ENCODE results near the gene CPLX1. TPM values are rescaled to one million over a fixed set of nuclear protein-coding genes. Genes with fewer than 3 reads are reported as not detected.
A peak's percentile ranks its signal among the peaks of the same experiment; 100 is the strongest.

CPLX1 gene
- total RNA-seq, 1 experiment from 2014 or later = 14.5 TPM

DNA sequence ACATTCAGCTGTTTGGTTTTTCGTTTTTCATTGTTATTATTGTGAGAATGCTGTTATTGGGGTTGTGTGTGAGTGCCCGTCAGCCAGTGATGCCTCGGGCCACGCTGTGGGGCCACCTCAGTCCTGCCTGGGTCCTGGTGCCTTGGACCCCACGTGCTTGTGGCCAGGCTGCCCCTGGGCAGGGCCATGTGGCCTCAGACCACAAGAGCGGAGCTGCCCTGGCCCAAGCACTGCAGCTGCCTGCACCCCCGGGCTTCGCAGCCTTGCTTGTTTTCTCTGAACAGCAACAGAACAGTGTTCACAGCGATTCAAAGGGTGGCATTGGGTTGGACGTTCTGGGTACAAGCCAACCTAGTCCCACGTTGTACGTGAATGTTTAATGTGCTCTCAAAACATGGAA is 56.9 kb downstream of the CPLX1 start:
- ChIA-PET POLR2A (no interaction called here), RAD21 (ENCODE audit: low non-redundant PET in 1 of 2, low total read pairs in 2 of 2, uncharacterized antibody in 2 of 2, unreplicated experiment in 2 of 2) (no interaction called here), CTCF (no interaction called here)
- Histone ChIP-seq H3K9me2 (ENCODE audit: insufficient read depth) (no peaks in the 10 kb centered on the region), H3K9ac (ENCODE audit: low read length) (no peak overlapping the region), H2AFZ (ENCODE audit: low read depth, low read length, poor library complexity, severe bottlenecking) (no peak overlapping the region), H3K79me2 (ENCODE audit: insufficient read depth, low read length) (peaks cover 48% of the 10 kb centered on the region), H3K4me1 (ENCODE audit: control insufficient read depth in 1 of 2, insufficient read depth in 2 of 2, low read length in 2 of 2) (no peaks in the 10 kb centered on the region; a peak in 1 of 4 replicates), H3K4me2 (ENCODE audit: low read length) (no peak overlapping the region), H3K4me3 (replicated peaks in 1 of 2; ENCODE audit: low read depth in 1 of 2, low read length in 2 of 2) (no peak overlapping the region), H3K27ac (ENCODE audit: low read depth, low read length) (no peak overlapping the region), H3K36me3 (ENCODE audit: control insufficient read depth in 1 of 2, insufficient read depth in 2 of 2, low read length in 2 of 2) (peaks cover 21 to 26% of the 10 kb centered on the region in 2 experiments), H3K9me3 (ENCODE audit: control insufficient read depth in 1 of 2, insufficient read depth in 1 of 2, low read depth in 1 of 2, low read length in 2 of 2) (no peaks in the 10 kb centered on the region), H4K20me1 (ENCODE audit: insufficient read depth) (peaks cover 5% of the 10 kb centered on the region; the same call in 1 of the 2 replicates), H3K27me3 (ENCODE audit: insufficient read depth, low read length) (no peaks in the 10 kb centered on the region)
- DNase-seq (ENCODE audit: low read depth, low spot score) (no peak), ATAC-seq (no peak)
- TF ChIP-seq, protein P1, sequence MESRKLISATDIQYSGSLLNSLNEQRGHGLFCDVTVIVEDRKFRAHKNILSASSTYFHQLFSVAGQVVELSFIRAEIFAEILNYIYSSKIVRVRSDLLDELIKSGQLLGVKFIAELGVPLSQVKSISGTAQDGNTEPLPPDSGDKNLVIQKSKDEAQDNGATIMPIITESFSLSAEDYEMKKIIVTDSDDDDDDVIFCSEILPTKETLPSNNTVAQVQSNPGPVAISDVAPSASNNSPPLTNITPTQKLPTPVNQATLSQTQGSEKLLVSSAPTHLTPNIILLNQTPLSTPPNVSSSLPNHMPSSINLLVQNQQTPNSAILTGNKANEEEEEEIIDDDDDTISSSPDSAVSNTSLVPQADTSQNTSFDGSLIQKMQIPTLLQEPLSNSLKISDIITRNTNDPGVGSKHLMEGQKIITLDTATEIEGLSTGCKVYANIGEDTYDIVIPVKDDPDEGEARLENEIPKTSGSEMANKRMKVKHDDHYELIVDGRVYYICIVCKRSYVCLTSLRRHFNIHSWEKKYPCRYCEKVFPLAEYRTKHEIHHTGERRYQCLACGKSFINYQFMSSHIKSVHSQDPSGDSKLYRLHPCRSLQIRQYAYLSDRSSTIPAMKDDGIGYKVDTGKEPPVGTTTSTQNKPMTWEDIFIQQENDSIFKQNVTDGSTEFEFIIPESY (IDR thresholded peaks at IDR 0.05; ENCODE audit: extremely low read depth, insufficient replicate concordance, low read length) = no peak
- TF ChIP-seq TCF7L2 (IDR thresholded peaks at IDR 0.05; ENCODE audit: borderline replicate concordance, extremely low read depth, insufficient read depth, insufficient read length) = no peak
- TF ChIP-seq, protein P2, sequence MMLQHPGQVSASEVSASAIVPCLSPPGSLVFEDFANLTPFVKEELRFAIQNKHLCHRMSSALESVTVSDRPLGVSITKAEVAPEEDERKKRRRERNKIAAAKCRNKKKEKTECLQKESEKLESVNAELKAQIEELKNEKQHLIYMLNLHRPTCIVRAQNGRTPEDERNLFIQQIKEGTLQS (IDR thresholded peaks at IDR 0.05) = no peak
- intact Hi-C loops (cut with micrococcal nuclease) = loop anchor here (10.0 kb wide), 1 partner anchor 216 kb away; the partner anchor contains the start of gene IDUA
- BruUV-seq (replicated peaks) = no TSS peak

DNA sequence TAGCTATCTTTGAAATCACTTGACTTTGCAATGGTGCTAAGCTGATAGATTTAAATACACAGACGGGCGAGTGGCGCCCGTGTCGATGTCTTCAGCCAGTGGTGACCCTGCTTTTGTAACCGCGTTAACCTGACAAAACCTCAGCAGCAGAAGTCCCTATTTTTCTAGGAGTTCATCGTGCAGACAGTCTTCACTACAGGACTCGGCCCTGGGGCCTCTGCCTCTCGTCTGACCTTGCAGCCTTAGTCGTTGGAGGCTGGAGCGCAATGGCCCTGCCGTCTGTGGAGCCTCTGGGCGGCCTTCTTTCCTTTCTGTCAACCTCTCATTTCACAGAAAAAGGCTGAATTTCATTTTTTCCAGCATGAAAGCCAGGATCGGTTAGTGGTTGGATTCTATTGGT is 57.9 kb downstream of the CPLX1 start:
- H3K79me2 ChIP-seq (ENCODE audit: insufficient read depth, low read length) = peaks cover 40% of the 10 kb centered on the region
- H3K9ac ChIP-seq (ENCODE audit: low read length) = no peak overlapping the region
- no peaks in the 10 kb centered on the region; a peak in 1 of 4 replicates for H3K4me1 ChIP-seq (ENCODE audit: control insufficient read depth in 1 of 2, insufficient read depth in 2 of 2, low read length in 2 of 2)
- H3K27ac ChIP-seq (ENCODE audit: low read depth, low read length) = no peak overlapping the region
- no peaks in the 10 kb centered on the region for H3K9me2 ChIP-seq (ENCODE audit: insufficient read depth)
- DNase-seq (ENCODE audit: low read depth, low spot score) = no peak
- no TSS peak for BruUV-seq (replicated peaks)
- no peaks in the 10 kb centered on the region for H3K9me3 ChIP-seq (ENCODE audit: control insufficient read depth in 1 of 2, insufficient read depth in 1 of 2, low read depth in 1 of 2, low read length in 2 of 2)
- H2AFZ ChIP-seq (ENCODE audit: low read depth, low read length, poor library complexity, severe bottlenecking) = no peak overlapping the region
- H3K36me3 ChIP-seq (ENCODE audit: control insufficient read depth in 1 of 2, insufficient read depth in 2 of 2, low read length in 2 of 2) = peaks cover 27 to 33% of the 10 kb centered on the region in 2 experiments
- ATAC-seq = no peak
- H4K20me1 ChIP-seq (ENCODE audit: insufficient read depth) = peaks cover 5% of the 10 kb centered on the region; the same call in 1 of the 2 replicates
- intact Hi-C loops (cut with micrococcal nuclease) = loop anchor here (10.0 kb wide), 1 partner anchor 217 kb away; the partner anchor contains the start of gene IDUA
- no peak overlapping the region for H3K4me2 ChIP-seq (ENCODE audit: low read length)
- H3K27me3 ChIP-seq (ENCODE audit: insufficient read depth, low read length) = no peaks in the 10 kb centered on the region
- ChIA-PET RAD21 (ENCODE audit: low non-redundant PET in 1 of 2, low total read pairs in 2 of 2, uncharacterized antibody in 2 of 2, unreplicated experiment in 2 of 2) (no interaction called here), CTCF (no interaction called here), POLR2A (no interaction called here)
- no peak for TF ChIP-seq CEBPB (IDR thresholded peaks at IDR 0.05; ENCODE audit: low read depth)
- 0 out of 2 replicates have a peak, but pooled peaks have one; percentile 25 for TF ChIP-seq POLR2AphosphoS5 (IDR thresholded peaks at IDR 0.05; ENCODE audit: low read depth, low read length)
- TF ChIP-seq ZFX (IDR thresholded peaks at IDR 0.05) = no peak
- H3K4me3 ChIP-seq (replicated peaks in 1 of 2; ENCODE audit: low read depth in 1 of 2, low read length in 2 of 2) = no peak overlapping the region
